NT2/D1 (cell line): ENCODE results near the gene KRTAP10-4.

ENCODE experiments used
- SUZ12 ChIP-seq: IDR thresholded peaks from 2 replicates; pipeline ENCODE4 v1.6.1; 2011; ENCODE audit not compliant: insufficient read length, insufficient read depth; ENCODE audit errors: extremely low read depth
- YY1 ChIP-seq: IDR thresholded peaks from 2 replicates; pipeline ENCODE4 v1.6.1; 2011; ENCODE audit not compliant: insufficient read length, insufficient read depth
- ZNF274 ChIP-seq: IDR thresholded peaks from 2 replicates; pipeline ENCODE4 v1.6.1; 2011; ENCODE audit warnings: mild to moderate bottlenecking, low read depth, low read length

DNA sequence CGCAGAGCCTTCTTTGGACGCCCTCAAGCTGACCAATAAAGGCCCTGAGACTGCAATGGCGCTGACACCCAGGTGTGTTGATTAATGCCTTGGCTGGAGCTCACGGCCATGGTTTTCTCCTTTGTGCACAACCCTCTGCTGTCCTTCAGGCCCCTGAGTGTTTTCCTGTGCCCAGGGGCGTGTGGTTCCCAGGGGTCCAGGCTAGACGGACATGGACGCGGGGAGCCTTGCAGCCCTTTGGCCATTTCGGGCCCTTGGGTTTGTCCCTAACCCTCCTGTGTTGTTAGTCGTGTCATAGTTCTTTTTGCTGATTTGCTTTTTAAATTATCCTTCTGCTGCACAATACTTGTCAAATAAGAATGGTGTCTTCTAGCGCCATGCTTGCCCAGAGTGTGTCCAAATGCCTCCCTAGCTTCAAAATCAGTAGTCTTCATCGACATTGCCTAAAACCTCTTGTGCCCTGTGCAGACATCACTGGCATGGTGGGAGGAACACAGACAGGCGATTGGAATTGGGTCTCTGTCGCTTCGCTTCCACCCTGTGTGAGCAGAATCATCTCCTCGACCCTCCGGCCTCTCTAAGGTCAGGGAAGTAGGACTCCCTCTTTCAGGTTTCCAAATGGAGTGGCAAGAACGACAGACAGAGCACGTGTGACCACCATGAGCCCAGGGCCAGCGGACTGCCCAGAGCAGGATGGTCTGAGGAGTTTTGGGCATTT is 1.9 kb downstream of the KRTAP10-4 start:
- TF ChIP-seq YY1 (no peak), ZNF274 (no peak), SUZ12 (no peak)
